GM12878 (cell line): ENCODE measurements around the gene RYK. TPM values are rescaled to one million over a fixed set of nuclear protein-coding genes. Genes with fewer than 3 reads are reported as not detected.

Experiments used
- ATAC-seq: fragments of 200-7000 bp; cut with Tn5 transposase; 3 replicates; pipeline ENCODE4 v1.9.1; 2020; ENCODE audit warnings: mild to moderate bottlenecking, moderate library complexity
- BruUV-seq: library from RNA; stranded (reverse); fragments of 400-500 nt; replicated peaks from 2 replicates; lab custom pipeline; 2021; lab: Mats Ljungman, UMichigan
- CTCF ChIA-PET: fragments of 300-600 bp; sonication (Branson Sonifier 250); formaldehyde crosslinking; extraction: SDS; loops from one replicate; lab custom pipeline; 2021; ENCODE audit warnings: inconsistent platforms; lab: Yijun Ruan, JAX
- POLR2A ChIA-PET: fragments of 350-600 bp; formaldehyde crosslinking; extraction: SDS; loops from one replicate; lab custom pipeline; 2021; ENCODE audit warnings: inconsistent platforms; lab: Charles Lee
- RAD21 ChIA-PET: fragments of 300-600 bp; sonication (Branson Sonifier 250); formaldehyde crosslinking; loops from one replicate; lab custom pipeline; 2023; ENCODE audit warnings: antibody characterized with exemption; ENCODE audit not compliant: unreplicated experiment; lab: Charles Lee
- SMC1A ChIA-PET: fragments of 300-600 bp; sonication (Branson Sonifier 250); formaldehyde crosslinking; loops from one replicate; lab custom pipeline; 2023; ENCODE audit not compliant: unreplicated experiment, uncharacterized antibody; lab: Charles Lee
- DNase-seq: peaks from one replicate; pipeline ENCODE4 v3.0.0-alpha.2; 2011; ENCODE audit warnings: low read depth, low spot score
- FAIRE-seq: peaks from 3 replicates; lab custom pipeline; 2011; peaks lifted over from hg19 to GRCh38; lab: Jason Lieb, UNC
- H2AFZ ChIP-seq: 2 replicates; pipeline ENCODE4 v1.6.0; 2011; ENCODE audit warnings: low read depth, low read length, control low read depth; ENCODE audit not compliant: control insufficient read depth
- H3K27ac ChIP-seq: 2 replicates; pipeline ENCODE4 v1.5.1; 2011; ENCODE audit warnings: control low read depth; ENCODE audit not compliant: control insufficient read depth, insufficient read depth
- H3K27me3 ChIP-seq, 2 experiments: replicated peaks in 1 of 2; 2 replicates each; pipeline versions ENCODE4 v1.6.0 to v1.6.1; 2011; ENCODE audit warnings: low read length in 1 of 2; ENCODE audit not compliant: control insufficient read depth in 2 of 2, insufficient read depth in 2 of 2
- H3K36me3 ChIP-seq, 2 experiments: 2 replicates each; pipeline ENCODE4 v1.5.1; 2011; ENCODE audit warnings: low read length in 1 of 2; ENCODE audit not compliant: control insufficient read depth in 2 of 2, insufficient read depth in 2 of 2
- H3K4me1 ChIP-seq: 2 replicates; pipeline ENCODE4 v1.6.1; 2011; ENCODE audit warnings: mild to moderate bottlenecking, low read length, moderate library complexity, mixed read lengths; ENCODE audit not compliant: control insufficient read depth, insufficient read depth
- H3K4me2 ChIP-seq: 2 replicates; pipeline ENCODE4 v1.6.0; 2011; ENCODE audit warnings: control low read depth; ENCODE audit not compliant: control insufficient read depth, insufficient read depth
- H3K4me3 ChIP-seq: fragments of 200-600 bp; sonication (generic); 2 replicates; pipeline ENCODE4 v1.5.1; 2016
- H3K79me2 ChIP-seq: 2 replicates; pipeline ENCODE4 v1.6.0; 2011; ENCODE audit warnings: low read length; ENCODE audit not compliant: control insufficient read depth, insufficient read depth
- H3K9ac ChIP-seq: 2 replicates; pipeline ENCODE4 v1.8.0; 2011; ENCODE audit warnings: low read length, control low read depth, mixed read lengths; ENCODE audit not compliant: control insufficient read depth, insufficient read depth
- H3K9me3 ChIP-seq: replicated peaks from 3 replicates; pipeline ENCODE4 v1.5.1; 2011; ENCODE audit warnings: mild to moderate bottlenecking, low read length; ENCODE audit not compliant: control insufficient read depth, insufficient read depth
- H4K20me1 ChIP-seq: 2 replicates; pipeline ENCODE4 v1.6.0; 2011; ENCODE audit not compliant: control insufficient read depth, insufficient read depth
- RAD21 ChIP-seq: IDR thresholded peaks from 2 replicates; pipeline ENCODE4 v1.6.1; 2011; ENCODE audit warnings: mild to moderate bottlenecking, low read depth, low read length, moderate library complexity; ENCODE audit not compliant: insufficient read depth
- RAD51 ChIP-seq: fragments of 450-650 bp; IDR thresholded peaks from 2 replicates; pipeline ENCODE4 v1.6.1; 2016; ENCODE audit warnings: moderate library complexity, mild to moderate bottlenecking, inconsistent platforms
- SPI1 ChIP-seq: IDR thresholded peaks from 2 replicates; pipeline ENCODE4 v1.6.1; 2011; ENCODE audit warnings: low read depth, mild to moderate bottlenecking, low read length, moderate library complexity, borderline replicate concordance; ENCODE audit not compliant: insufficient read depth
- STAT1 ChIP-seq: fragments of 450-650 bp; conservative IDR thresholded peaks from 2 replicates; pipeline ENCODE4 v1.6.1; 2014; ENCODE audit warnings: antibody characterized with exemption, mild to moderate bottlenecking
- ZNF274 ChIP-seq: IDR thresholded peaks from one replicate; pipeline ENCODE4 v1.8.0; 2011; ENCODE audit not compliant: insufficient read length, insufficient read depth
- WGBS: methylation state at CpG from one replicate; pipeline ENCODE4 v1.1.6; 2016; ENCODE audit warnings: low lambda C conversion rate; ENCODE audit not compliant: insufficient replicate concordance, insufficient coverage; ENCODE audit errors: missing lambda C conversion rate; 5-methylcytosine and 5-hydroxymethylcytosine counted together
- in situ Hi-C: fragments of 300-500 bp; cut with MboI; formaldehyde crosslinking; loops from 9 replicates; pipeline ENCODE4 v1.14.3; 2018; ENCODE audit warnings: mixed read lengths
- intact Hi-C: fragments of 100-400 bp; cut with micrococcal nuclease; formaldehyde crosslinking; loops from one replicate; pipeline ENCODE4 v1.14.2; 2022; ENCODE audit not compliant: unreplicated experiment
- polyA plus RNA-seq, 11 experiments: library from polyadenylated mRNA; depleted of rRNA in 4 of 11; unstranded in 6 of 11; stranded (reverse) in 5 of 11; fragments of >200 nt; fragmentation: Nextera tagmentation in 4 of 11; fragmentation: Illumina TruSeq in 1 of 11; extraction: Ambion mirVana in 4 of 11; extraction: Trizol in 1 of 11; gene quantifications; 1 replicate in 1 of 11; 2 replicates in 10 of 11; pipeline versions ENCODE4 v1.2.1 to v1.2.3, GENCODE V29; 2011 to 2016; ENCODE audit warnings: inconsistent platforms in 2 of 11, missing spikeins in 2 of 11, low read depth in 1 of 11
- total RNA-seq, 4 experiments: library from RNA; depleted of rRNA in 3 of 4; stranded (reverse); fragments of >200 nt in 3 of 4; fragmentation: Illumina TruSeq in 1 of 4; extraction: Trizol in 1 of 4; gene quantifications; 2 replicates each; pipeline versions ENCODE4 v1.2.1 to v1.2.3, GENCODE V29; 2013 to 2021
- TF ChIP-seq, protein P1 (sequence below): IDR thresholded peaks from 2 replicates; pipeline ENCODE4 v1.6.1; 2011; ENCODE audit warnings: low read depth, low read length, improper control_type of control experiment, borderline replicate concordance
- TF ChIP-seq, protein P2 (sequence below): fragments of 450-650 bp; IDR thresholded peaks from 2 replicates; pipeline ENCODE4 v1.6.1; 2017; ENCODE audit warnings: antibody characterized with exemption, mild to moderate bottlenecking, moderate library complexity
- TF ChIP-seq, protein P3 (sequence below): IDR thresholded peaks from 2 replicates; pipeline ENCODE4 v1.6.1; 2011; ENCODE audit warnings: low read depth, mild to moderate bottlenecking, low read length, moderate library complexity, borderline replicate concordance; ENCODE audit errors: extremely low read depth

RYK gene
- total and polyA plus RNA-seq, 10 of the 15 experiments (the other 5 are each of a cell fraction or from before 2014, with no cell fraction given) = 2.0 to 25.1 (median 11.1) TPM

DNA sequence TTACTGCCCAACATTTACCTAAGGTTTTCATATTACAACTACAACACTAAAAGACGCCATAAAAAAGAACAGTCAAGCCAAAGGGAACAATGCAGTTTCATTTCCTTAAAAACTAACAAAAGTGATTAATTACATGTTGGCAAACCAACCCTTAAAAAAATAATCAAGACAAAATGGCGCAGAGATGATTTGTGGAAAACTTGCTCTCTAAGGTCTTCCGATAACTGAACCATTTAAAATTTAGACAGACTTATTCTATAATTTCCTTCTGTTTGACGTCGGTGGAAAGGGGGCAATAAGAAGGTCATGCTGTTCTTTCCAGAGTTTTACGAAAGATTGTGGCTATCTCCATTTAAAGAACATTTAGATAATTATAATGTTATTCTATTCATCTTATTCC lies 87.6 kb downstream of the RYK start:
- ChIA-PET RAD21 (no interaction called here), CTCF (no interaction called here), SMC1A (interaction anchor here (0.7 kb wide), 1 partner anchor 49 kb away, joined by 3 read pairs; no protein-coding TSS in a partner anchor), POLR2A (no interaction called here)
- intact Hi-C loops (no loop called here), in situ Hi-C loops (no loop called here)
- FAIRE-seq = no peak
- Histone ChIP-seq H3K4me2 (no peak overlapping the region), H4K20me1 (no peaks in the 10 kb centered on the region), H3K9ac (no peak overlapping the region), H2AFZ (no peak overlapping the region), H3K27me3 (no peaks in the 10 kb centered on the region), H3K4me3 (no peak overlapping the region), H3K79me2 (no peaks in the 10 kb centered on the region), H3K4me1 (no peaks in the 10 kb centered on the region), H3K36me3 (no peaks in the 10 kb centered on the region; a peak in 1 of 4 replicates), H3K27ac (no peak overlapping the region), H3K9me3 (no peaks in the 10 kb centered on the region)
- TF ChIP-seq SPI1 = peak; percentile 41; the same call in 1 of the 2 replicates
- TF ChIP-seq ZNF274 = no peak
- no peak for DNase-seq
- no peak for ATAC-seq
- 86% methylated on average over 6 of the region's 6 CpGs for WGBS
- BruUV-seq = no TSS peak

DNA sequence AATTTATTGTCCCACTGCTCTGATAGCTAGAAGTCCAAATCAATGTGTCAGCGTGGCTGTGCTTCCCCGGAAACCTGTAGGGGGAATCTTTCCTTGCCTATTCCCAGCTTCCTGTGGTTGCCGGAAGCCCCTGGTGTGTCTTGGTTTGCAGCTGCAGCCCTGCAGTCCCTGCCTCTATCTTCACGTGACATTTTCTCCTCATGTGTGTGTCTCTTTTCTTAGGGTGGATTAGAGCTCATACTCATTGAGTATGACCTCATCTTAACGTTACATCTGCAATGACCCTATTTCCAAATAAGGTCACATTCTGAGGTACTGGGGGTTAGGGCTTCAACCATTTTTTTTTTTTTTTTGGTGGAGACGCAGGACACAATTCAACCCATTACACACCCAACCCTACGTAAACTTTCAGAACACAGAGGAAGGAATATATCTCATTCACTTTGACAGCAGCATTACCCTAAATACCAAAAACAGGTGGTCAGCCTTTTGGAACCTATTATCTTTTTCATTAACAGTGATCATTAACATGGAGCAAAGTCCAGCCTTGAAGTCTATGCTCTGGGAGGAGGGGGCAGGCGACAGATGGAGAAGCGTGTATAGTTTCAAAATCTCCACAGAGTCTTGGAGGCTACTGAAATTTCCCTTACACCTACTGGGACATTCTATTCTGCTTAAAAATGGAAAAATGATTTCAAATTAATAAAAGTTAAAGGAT lies 88.6 kb downstream of the RYK start:
- no peaks in the 10 kb centered on the region for H3K9me3 ChIP-seq
- H3K4me3 ChIP-seq = no peak overlapping the region
- intact Hi-C loops (no loop called here), in situ Hi-C loops (no loop called here)
- H3K27ac ChIP-seq = no peak overlapping the region
- ChIA-PET RAD21 (no interaction called here), CTCF (interaction anchor here (1.3 kb wide), 1 partner anchor 8 kb away, joined by 4 read pairs; no protein-coding TSS in a partner anchor), POLR2A (no interaction called here), SMC1A (no interaction called here)
- H4K20me1 ChIP-seq = no peaks in the 10 kb centered on the region
- FAIRE-seq = peak; percentile 52
- H3K4me2 ChIP-seq = no peak overlapping the region
- no peaks in the 10 kb centered on the region for H3K4me1 ChIP-seq
- BruUV-seq = no TSS peak
- no peak overlapping the region for H3K9ac ChIP-seq
- TF ChIP-seq STAT1 (no peak), RAD51 (no peak), RAD21 (no peak)
- TF ChIP-seq, protein P1, sequence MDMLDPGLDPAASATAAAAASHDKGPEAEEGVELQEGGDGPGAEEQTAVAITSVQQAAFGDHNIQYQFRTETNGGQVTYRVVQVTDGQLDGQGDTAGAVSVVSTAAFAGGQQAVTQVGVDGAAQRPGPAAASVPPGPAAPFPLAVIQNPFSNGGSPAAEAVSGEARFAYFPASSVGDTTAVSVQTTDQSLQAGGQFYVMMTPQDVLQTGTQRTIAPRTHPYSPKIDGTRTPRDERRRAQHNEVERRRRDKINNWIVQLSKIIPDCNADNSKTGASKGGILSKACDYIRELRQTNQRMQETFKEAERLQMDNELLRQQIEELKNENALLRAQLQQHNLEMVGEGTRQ = no peak
- TF ChIP-seq, protein P2, sequence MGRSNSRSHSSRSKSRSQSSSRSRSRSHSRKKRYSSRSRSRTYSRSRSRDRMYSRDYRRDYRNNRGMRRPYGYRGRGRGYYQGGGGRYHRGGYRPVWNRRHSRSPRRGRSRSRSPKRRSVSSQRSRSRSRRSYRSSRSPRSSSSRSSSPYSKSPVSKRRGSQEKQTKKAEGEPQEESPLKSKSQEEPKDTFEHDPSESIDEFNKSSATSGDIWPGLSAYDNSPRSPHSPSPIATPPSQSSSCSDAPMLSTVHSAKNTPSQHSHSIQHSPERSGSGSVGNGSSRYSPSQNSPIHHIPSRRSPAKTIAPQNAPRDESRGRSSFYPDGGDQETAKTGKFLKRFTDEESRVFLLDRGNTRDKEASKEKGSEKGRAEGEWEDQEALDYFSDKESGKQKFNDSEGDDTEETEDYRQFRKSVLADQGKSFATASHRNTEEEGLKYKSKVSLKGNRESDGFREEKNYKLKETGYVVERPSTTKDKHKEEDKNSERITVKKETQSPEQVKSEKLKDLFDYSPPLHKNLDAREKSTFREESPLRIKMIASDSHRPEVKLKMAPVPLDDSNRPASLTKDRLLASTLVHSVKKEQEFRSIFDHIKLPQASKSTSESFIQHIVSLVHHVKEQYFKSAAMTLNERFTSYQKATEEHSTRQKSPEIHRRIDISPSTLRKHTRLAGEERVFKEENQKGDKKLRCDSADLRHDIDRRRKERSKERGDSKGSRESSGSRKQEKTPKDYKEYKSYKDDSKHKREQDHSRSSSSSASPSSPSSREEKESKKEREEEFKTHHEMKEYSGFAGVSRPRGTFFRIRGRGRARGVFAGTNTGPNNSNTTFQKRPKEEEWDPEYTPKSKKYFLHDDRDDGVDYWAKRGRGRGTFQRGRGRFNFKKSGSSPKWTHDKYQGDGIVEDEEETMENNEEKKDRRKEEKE = no peak
- TF ChIP-seq, protein P3, sequence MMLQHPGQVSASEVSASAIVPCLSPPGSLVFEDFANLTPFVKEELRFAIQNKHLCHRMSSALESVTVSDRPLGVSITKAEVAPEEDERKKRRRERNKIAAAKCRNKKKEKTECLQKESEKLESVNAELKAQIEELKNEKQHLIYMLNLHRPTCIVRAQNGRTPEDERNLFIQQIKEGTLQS = no peak
- no peaks in the 10 kb centered on the region for H3K27me3 ChIP-seq
- no peaks in the 10 kb centered on the region for H3K79me2 ChIP-seq
- no peak overlapping the region for H2AFZ ChIP-seq
- ATAC-seq = no peak
- H3K36me3 ChIP-seq = no peaks in the 10 kb centered on the region; a peak in 1 of 4 replicates
- DNase-seq = no peak
- 91% methylated on average over 8 of the region's 9 CpGs for WGBS
